ENCODE results near the gene GP1BB. TPM values are rescaled to one million over a fixed set of nuclear protein-coding genes. Genes with fewer than 3 reads are reported as not detected.
"Not testable (repeated sequence)": the region's sequence is repeated elsewhere in the genome, so short reads cannot be mapped to it uniquely, and the experiment has no call there.

The GP1BB gene
- total RNA-seq, 1 experiment from 2014 or later = 3.6 TPM

GRCh38 chr22:19696504-19697276, 26.6 kb upstream of the GP1BB start:
- ChIA-PET POLR2A (no interaction called here), CTCF (no interaction called here)
- Histone ChIP-seq H3K27me3 (ENCODE audit: control insufficient read depth, insufficient read depth, low read length) (no peaks in the 10 kb centered on the region), H3K9me3 (ENCODE audit: control insufficient read depth, insufficient read depth, low read depth, low read length) (no peaks in the 10 kb centered on the region), H3K4me1 (ENCODE audit: control insufficient read depth, insufficient read depth, low read length) (peaks cover 5% of the 10 kb centered on the region; the same call in 1 of the 2 replicates), H3K4me3 (ENCODE audit: low read depth in 2 of 2, low read length in 2 of 2) (no peak overlapping the region), H3K27ac (ENCODE audit: low read length) (no peak overlapping the region), H3K36me3 (ENCODE audit: control insufficient read depth, insufficient read depth, low read length) (no peaks in the 10 kb centered on the region)
- intact Hi-C loops (cut with micrococcal nuclease; ENCODE audit: unreplicated experiment) = no loop called here
- TF ChIP-seq POLR2AphosphoS5 (IDR thresholded peaks at IDR 0.05; ENCODE audit: low read depth, low read length) = no peak
- no peak for TF ChIP-seq TCF7L2 (IDR thresholded peaks at IDR 0.05; ENCODE audit: low read depth, low read length)
- TF ChIP-seq SIN3A (IDR thresholded peaks at IDR 0.05; ENCODE audit: borderline replicate concordance, insufficient read depth, low read depth, low read length) = no peak
- no peak for TF ChIP-seq REST (IDR thresholded peaks at IDR 0.05; ENCODE audit: insufficient read depth in 1 of 2, low read depth in 2 of 2, low read length in 1 of 2)
- no peak for TF ChIP-seq CTCF (IDR thresholded peaks at IDR 0.05)
- DNase-seq (ENCODE audit: low read depth, low spot score) = no peak
- in situ Hi-C loops (cut with HindIII; ENCODE audit: low pct_unique_long_range_greater_than_20kb, low sequenced_read_pairs) = no loop called here
- no peak for ATAC-seq
- no TSS peak for BruUV-seq (replicated peaks)

GRCh38 chr22:19697871-19698270, 25.5 kb upstream of the GP1BB start:
- ATAC-seq; H3K27ac ChIP-seq (ENCODE audit: low read length); DNase-seq (ENCODE audit: low read depth, low spot score); POLR2A ChIA-PET; CTCF ChIA-PET; H3K4me1 ChIP-seq (ENCODE audit: control insufficient read depth, insufficient read depth, low read length); BruUV-seq (replicated peaks); H3K36me3 ChIP-seq (ENCODE audit: control insufficient read depth, insufficient read depth, low read length); H3K4me3 ChIP-seq (ENCODE audit: low read depth in 2 of 2, low read length in 2 of 2); H3K9me3 ChIP-seq (ENCODE audit: control insufficient read depth, insufficient read depth, low read depth, low read length); intact Hi-C loops (cut with micrococcal nuclease; ENCODE audit: unreplicated experiment); H3K27me3 ChIP-seq (ENCODE audit: control insufficient read depth, insufficient read depth, low read length); in situ Hi-C loops (cut with HindIII; ENCODE audit: low pct_unique_long_range_greater_than_20kb, low sequenced_read_pairs): not testable (repeated sequence)

GRCh38 chr22:19700790-19701419, 22.4 kb upstream of the GP1BB start:
- in situ Hi-C loops (cut with HindIII; ENCODE audit: low pct_unique_long_range_greater_than_20kb, low sequenced_read_pairs) = no loop called here
- no peak for DNase-seq (ENCODE audit: low read depth, low spot score)
- intact Hi-C loops (cut with micrococcal nuclease; ENCODE audit: unreplicated experiment) = no loop called here
- CTCF ChIA-PET = no interaction called here
- ATAC-seq = no peak
- TF ChIP-seq REST (IDR thresholded peaks at IDR 0.05; ENCODE audit: insufficient read depth in 1 of 2, low read depth in 2 of 2, low read length in 1 of 2) (no peak), TCF7L2 (IDR thresholded peaks at IDR 0.05; ENCODE audit: low read depth, low read length) (no peak), CTCF (IDR thresholded peaks at IDR 0.05) (no peak), SIN3A (IDR thresholded peaks at IDR 0.05; ENCODE audit: borderline replicate concordance, insufficient read depth, low read depth, low read length) (no peak), POLR2AphosphoS5 (IDR thresholded peaks at IDR 0.05; ENCODE audit: low read depth, low read length) (no peak)
- Histone ChIP-seq H3K36me3 (ENCODE audit: control insufficient read depth, insufficient read depth, low read length) (no peaks in the 10 kb centered on the region), H3K4me1 (ENCODE audit: control insufficient read depth, insufficient read depth, low read length) (no peaks in the 10 kb centered on the region), H3K27me3 (ENCODE audit: control insufficient read depth, insufficient read depth, low read length) (no peaks in the 10 kb centered on the region), H3K27ac (ENCODE audit: low read length) (no peak overlapping the region), H3K9me3 (ENCODE audit: control insufficient read depth, insufficient read depth, low read depth, low read length) (no peaks in the 10 kb centered on the region), H3K4me3 (ENCODE audit: low read depth in 2 of 2, low read length in 2 of 2) (no peak overlapping the region)
- POLR2A ChIA-PET = no interaction called here
- no TSS peak for BruUV-seq (replicated peaks)
